ENCODE data around the gene RXRA.

DNA sequence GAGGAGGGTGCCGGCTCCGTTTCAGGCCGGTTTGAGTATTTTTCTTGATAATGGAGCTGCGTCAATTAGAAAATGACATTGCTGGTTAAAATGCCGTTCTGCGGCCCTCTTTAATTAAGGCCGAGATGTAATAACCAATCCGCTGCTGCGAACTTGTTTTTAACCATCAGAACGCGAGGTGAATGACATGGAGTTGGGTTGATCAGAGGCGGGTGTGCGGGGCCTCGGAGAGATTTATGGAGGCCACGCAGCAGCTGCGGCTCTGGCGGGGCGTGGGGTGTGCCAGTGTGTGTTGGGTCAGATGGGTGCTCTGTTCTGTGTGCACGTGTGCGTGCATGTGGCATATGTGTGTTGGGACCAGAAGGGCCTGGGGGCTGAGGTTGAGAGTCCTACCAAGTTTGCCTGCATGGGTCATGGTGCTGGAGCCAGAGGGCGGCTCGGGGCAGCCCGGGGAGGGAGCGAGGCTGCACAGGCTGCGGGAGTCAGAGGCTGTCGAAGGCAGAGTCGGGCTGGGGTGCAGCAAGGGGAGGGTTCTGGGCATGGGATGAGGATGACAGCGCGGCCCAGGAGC lies 25.4 kb downstream of the RXRA start:
- TF ChIP-seq, protein P1, sequence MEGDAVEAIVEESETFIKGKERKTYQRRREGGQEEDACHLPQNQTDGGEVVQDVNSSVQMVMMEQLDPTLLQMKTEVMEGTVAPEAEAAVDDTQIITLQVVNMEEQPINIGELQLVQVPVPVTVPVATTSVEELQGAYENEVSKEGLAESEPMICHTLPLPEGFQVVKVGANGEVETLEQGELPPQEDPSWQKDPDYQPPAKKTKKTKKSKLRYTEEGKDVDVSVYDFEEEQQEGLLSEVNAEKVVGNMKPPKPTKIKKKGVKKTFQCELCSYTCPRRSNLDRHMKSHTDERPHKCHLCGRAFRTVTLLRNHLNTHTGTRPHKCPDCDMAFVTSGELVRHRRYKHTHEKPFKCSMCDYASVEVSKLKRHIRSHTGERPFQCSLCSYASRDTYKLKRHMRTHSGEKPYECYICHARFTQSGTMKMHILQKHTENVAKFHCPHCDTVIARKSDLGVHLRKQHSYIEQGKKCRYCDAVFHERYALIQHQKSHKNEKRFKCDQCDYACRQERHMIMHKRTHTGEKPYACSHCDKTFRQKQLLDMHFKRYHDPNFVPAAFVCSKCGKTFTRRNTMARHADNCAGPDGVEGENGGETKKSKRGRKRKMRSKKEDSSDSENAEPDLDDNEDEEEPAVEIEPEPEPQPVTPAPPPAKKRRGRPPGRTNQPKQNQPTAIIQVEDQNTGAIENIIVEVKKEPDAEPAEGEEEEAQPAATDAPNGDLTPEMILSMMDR (IDR thresholded peaks at IDR 0.05; ENCODE audit: borderline replicate concordance, extremely low read depth, low read length, poor library complexity, severe bottlenecking) = no peak
- no peak for TF ChIP-seq EZH2 (IDR thresholded peaks at IDR 0.05; ENCODE audit: borderline replicate concordance, low read depth, low read length, severe bottlenecking)
